Stimulated activated naive CD8-positive, alpha-beta T cell treated with anti-CD3 and anti-CD28 coated beads, Interleukin-15, Interleukin-2, amounts not matched to agents 100 ng/mL and 50 ng/mL, for 24 hours (primary cell): Measurements from ENCODE around the gene DPYSL5.
"Not testable (repeated sequence)": the region's sequence is repeated elsewhere in the genome, so short reads cannot be mapped to it uniquely, and the experiment has no call there.

ENCODE experiments used
- H3K27ac Mint-ChIP-seq: one replicate; pipeline ENCODE4 v1.8.0; 2021; ENCODE audit warnings: mild to moderate bottlenecking, mixed read lengths
- H3K27me3 Mint-ChIP-seq: one replicate; pipeline ENCODE4 v1.8.0; 2021; ENCODE audit warnings: mixed read lengths
- H3K36me3 Mint-ChIP-seq: one replicate; pipeline ENCODE4 v1.8.0; 2021; ENCODE audit warnings: low read depth, mixed read lengths
- H3K4me1 Mint-ChIP-seq: one replicate; pipeline ENCODE4 v1.8.0; 2021; ENCODE audit warnings: low read depth, mixed read lengths
- H3K4me3 Mint-ChIP-seq: one replicate; pipeline ENCODE4 v1.8.0; 2021; ENCODE audit warnings: mild to moderate bottlenecking, mixed read lengths
- H3K9me3 Mint-ChIP-seq: one replicate; pipeline ENCODE4 v1.8.0; 2021; ENCODE audit warnings: mixed read lengths

Gene DPYSL5

GRCh38 chr2:26915316-26915715, 67.4 kb downstream of the DPYSL5 start:
- H3K36me3 Mint-ChIP-seq = no peaks in the 10 kb centered on the region
- peaks cover 5% of the 10 kb centered on the region for H3K27me3 Mint-ChIP-seq
- H3K4me3 Mint-ChIP-seq = no peak overlapping the region
- no peak overlapping the region for H3K27ac Mint-ChIP-seq
- no peaks in the 10 kb centered on the region for H3K9me3 Mint-ChIP-seq
- H3K4me1 Mint-ChIP-seq = no peaks in the 10 kb centered on the region

- H3K9me3 Mint-ChIP-seq = no peaks in the 10 kb centered on the region
- H3K27ac Mint-ChIP-seq = no peak overlapping the region
- peaks cover 6% of the 10 kb centered on the region for H3K27me3 Mint-ChIP-seq
- H3K4me1 Mint-ChIP-seq = no peaks in the 10 kb centered on the region
- H3K4me3 Mint-ChIP-seq = no peak overlapping the region
- H3K36me3 Mint-ChIP-seq = no peaks in the 10 kb centered on the region
These were observed 68.3 kb downstream of the DPYSL5 start for GRCh38 chr2:26916128-26916692.

GRCh38 chr2:26917135-26917836, 69.4 kb downstream of the DPYSL5 start:
- H3K27me3 Mint-ChIP-seq = peaks cover 10% of the 10 kb centered on the region
- no peaks in the 10 kb centered on the region for H3K36me3 Mint-ChIP-seq
- no peak overlapping the region for H3K4me3 Mint-ChIP-seq
- no peaks in the 10 kb centered on the region for H3K4me1 Mint-ChIP-seq
- no peak overlapping the region for H3K27ac Mint-ChIP-seq
- no peaks in the 10 kb centered on the region for H3K9me3 Mint-ChIP-seq

- Mint-ChIP-seq H3K4me3 (no peak overlapping the region), H3K27me3 (peaks cover 19% of the 10 kb centered on the region), H3K36me3 (no peaks in the 10 kb centered on the region), H3K27ac (no peak overlapping the region), H3K4me1 (peaks cover 9% of the 10 kb centered on the region), H3K9me3 (no peaks in the 10 kb centered on the region)
These were observed 73.4 kb downstream of the DPYSL5 start for GRCh38 chr2:26921323-26921722.

GRCh38 chr2:26922405-26923188, 74.7 kb downstream of the DPYSL5 start:
- H3K27ac Mint-ChIP-seq = no peak overlapping the region
- H3K27me3 Mint-ChIP-seq = peaks cover 19% of the 10 kb centered on the region
- H3K4me3 Mint-ChIP-seq = no peak overlapping the region
- peaks cover 9% of the 10 kb centered on the region for H3K4me1 Mint-ChIP-seq
- H3K36me3 Mint-ChIP-seq = no peaks in the 10 kb centered on the region
- no peaks in the 10 kb centered on the region for H3K9me3 Mint-ChIP-seq

- H3K27me3 Mint-ChIP-seq = peaks cover 19% of the 10 kb centered on the region
- not testable (repeated sequence) for H3K9me3 Mint-ChIP-seq, H3K27ac Mint-ChIP-seq, H3K36me3 Mint-ChIP-seq, H3K4me3 Mint-ChIP-seq, H3K4me1 Mint-ChIP-seq
These were observed 75.2 kb downstream of the DPYSL5 start for GRCh38 chr2:26923189-26923466.

GRCh38 chr2:26924731-26925099, 76.8 kb downstream of the DPYSL5 start:
- Mint-ChIP-seq H3K9me3 (no peaks in the 10 kb centered on the region), H3K27me3 (peaks cover 19% of the 10 kb centered on the region), H3K27ac (no peak overlapping the region), H3K4me3 (no peak overlapping the region), H3K36me3 (no peaks in the 10 kb centered on the region), H3K4me1 (peaks cover 9% of the 10 kb centered on the region)

- H3K4me3 Mint-ChIP-seq = no peak overlapping the region
- H3K4me1 Mint-ChIP-seq = peaks cover 9% of the 10 kb centered on the region
- H3K27me3 Mint-ChIP-seq = peaks cover 19% of the 10 kb centered on the region
These were observed 77.3 kb downstream of the DPYSL5 start for GRCh38 chr2:26925100-26925791.

GRCh38 chr2:26927221-26927620, 79.3 kb downstream of the DPYSL5 start:
- Mint-ChIP-seq H3K27ac (no peak overlapping the region), H3K9me3 (no peaks in the 10 kb centered on the region), H3K27me3 (peaks cover 15% of the 10 kb centered on the region), H3K4me1 (peaks cover 9% of the 10 kb centered on the region), H3K4me3 (no peak overlapping the region), H3K36me3 (no peaks in the 10 kb centered on the region)

More at GRCh38 chr2:26925100-26925791, 77.3 kb downstream of the DPYSL5 start:
- no peaks in the 10 kb centered on the region for H3K36me3 Mint-ChIP-seq
- no peak overlapping the region for H3K27ac Mint-ChIP-seq
- H3K9me3 Mint-ChIP-seq = no peaks in the 10 kb centered on the region

- no peaks in the 10 kb centered on the region for H3K36me3 Mint-ChIP-seq
- no peak overlapping the region for H3K27ac Mint-ChIP-seq
- H3K27me3 Mint-ChIP-seq = no peaks in the 10 kb centered on the region
- no peaks in the 10 kb centered on the region for H3K9me3 Mint-ChIP-seq
- H3K4me3 Mint-ChIP-seq = no peak overlapping the region
- no peaks in the 10 kb centered on the region for H3K4me1 Mint-ChIP-seq
These were observed 85.0 kb downstream of the DPYSL5 start for GRCh38 chr2:26932974-26933373.

GRCh38 chr2:26933431-26934334, 85.8 kb downstream of the DPYSL5 start:
- H3K4me3 Mint-ChIP-seq = no peak overlapping the region
- H3K9me3 Mint-ChIP-seq = no peaks in the 10 kb centered on the region
- no peaks in the 10 kb centered on the region for H3K36me3 Mint-ChIP-seq
- H3K4me1 Mint-ChIP-seq = no peaks in the 10 kb centered on the region
- no peak overlapping the region for H3K27ac Mint-ChIP-seq
- no peaks in the 10 kb centered on the region for H3K27me3 Mint-ChIP-seq

GRCh38 chr2:26934335-26934724, 86.4 kb downstream of the DPYSL5 start:
- Mint-ChIP-seq H3K4me3 (no peak overlapping the region), H3K4me1 (no peaks in the 10 kb centered on the region), H3K27ac (no peak overlapping the region), H3K27me3 (no peaks in the 10 kb centered on the region), H3K9me3 (no peaks in the 10 kb centered on the region), H3K36me3 (no peaks in the 10 kb centered on the region)

- Mint-ChIP-seq H3K27ac (no peak overlapping the region), H3K36me3 (no peaks in the 10 kb centered on the region), H3K27me3 (no peaks in the 10 kb centered on the region), H3K4me1 (no peaks in the 10 kb centered on the region), H3K4me3 (no peak overlapping the region), H3K9me3 (no peaks in the 10 kb centered on the region)
These were observed 87.1 kb downstream of the DPYSL5 start for GRCh38 chr2:26934985-26935384.

- H3K4me3 Mint-ChIP-seq = no peak overlapping the region
- H3K36me3 Mint-ChIP-seq = no peaks in the 10 kb centered on the region
- H3K27me3 Mint-ChIP-seq = no peaks in the 10 kb centered on the region
- H3K27ac Mint-ChIP-seq = no peak overlapping the region
- H3K9me3 Mint-ChIP-seq = no peaks in the 10 kb centered on the region
- no peaks in the 10 kb centered on the region for H3K4me1 Mint-ChIP-seq
These were observed 88.9 kb downstream of the DPYSL5 start for GRCh38 chr2:26936855-26937254.
